ENCODE measurements around the gene NAALADL2. TPM values are rescaled to one million over a fixed set of nuclear protein-coding genes. Genes with fewer than 3 reads are reported as not detected.

Gene NAALADL2
- total RNA-seq, 1 experiment from 2014 or later = 12.8 TPM

DNA sequence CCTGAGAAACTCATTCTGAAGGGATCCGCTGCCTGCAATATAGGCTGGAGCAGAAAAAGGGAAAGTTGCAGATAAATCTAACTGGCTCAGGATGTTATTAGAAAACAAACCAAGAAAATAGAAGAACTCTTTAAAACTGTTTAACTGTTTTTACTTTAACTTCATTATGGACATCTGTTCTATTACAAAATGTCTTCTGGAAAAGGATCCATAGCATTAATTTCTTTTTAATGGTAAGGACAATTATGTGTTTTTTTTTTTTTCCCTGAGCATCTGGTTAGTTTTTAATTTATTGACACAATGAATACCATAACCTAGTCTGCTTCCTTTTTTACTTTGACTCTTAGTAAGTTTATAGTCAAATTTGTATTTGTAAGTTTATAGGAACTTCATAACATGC, 239.5 kb downstream of the NAALADL2 start:
- Histone ChIP-seq H3K9me3 (ENCODE audit: insufficient read depth, low read depth) (no peaks in the 10 kb centered on the region), H3F3A (ENCODE audit: insufficient read depth, low read depth) (no peaks in the 10 kb centered on the region), H2AFZ (no peak overlapping the region), H4K20me1 (ENCODE audit: insufficient read depth) (no peaks in the 10 kb centered on the region), H3K9me2 (ENCODE audit: insufficient read depth) (no peaks in the 10 kb centered on the region), H3K79me2 (ENCODE audit: low read depth) (no peaks in the 10 kb centered on the region), H3K4me1 (replicated peaks; ENCODE audit: insufficient read depth) (no peaks in the 10 kb centered on the region), H3K27me3 (ENCODE audit: insufficient read depth, low read depth) (no peaks in the 10 kb centered on the region), H3K36me3 (ENCODE audit: low read depth) (no peaks in the 10 kb centered on the region), H3K27ac (no peak overlapping the region), H3K4me2 (no peak overlapping the region), H3K4me3 (no peak overlapping the region)
- DNase-seq = no peak
- CTCF ChIA-PET = no interaction called here
- POLR2A ChIA-PET (ENCODE audit: unreplicated experiment) = interaction anchor here (0.5 kb wide), 1 partner anchor 132 kb away, joined by 5 read pairs; no protein-coding TSS in a partner anchor
- no peak for TF ChIP-seq EZH2 (IDR thresholded peaks at IDR 0.05; ENCODE audit: low read depth)
- TF ChIP-seq, protein P1, sequence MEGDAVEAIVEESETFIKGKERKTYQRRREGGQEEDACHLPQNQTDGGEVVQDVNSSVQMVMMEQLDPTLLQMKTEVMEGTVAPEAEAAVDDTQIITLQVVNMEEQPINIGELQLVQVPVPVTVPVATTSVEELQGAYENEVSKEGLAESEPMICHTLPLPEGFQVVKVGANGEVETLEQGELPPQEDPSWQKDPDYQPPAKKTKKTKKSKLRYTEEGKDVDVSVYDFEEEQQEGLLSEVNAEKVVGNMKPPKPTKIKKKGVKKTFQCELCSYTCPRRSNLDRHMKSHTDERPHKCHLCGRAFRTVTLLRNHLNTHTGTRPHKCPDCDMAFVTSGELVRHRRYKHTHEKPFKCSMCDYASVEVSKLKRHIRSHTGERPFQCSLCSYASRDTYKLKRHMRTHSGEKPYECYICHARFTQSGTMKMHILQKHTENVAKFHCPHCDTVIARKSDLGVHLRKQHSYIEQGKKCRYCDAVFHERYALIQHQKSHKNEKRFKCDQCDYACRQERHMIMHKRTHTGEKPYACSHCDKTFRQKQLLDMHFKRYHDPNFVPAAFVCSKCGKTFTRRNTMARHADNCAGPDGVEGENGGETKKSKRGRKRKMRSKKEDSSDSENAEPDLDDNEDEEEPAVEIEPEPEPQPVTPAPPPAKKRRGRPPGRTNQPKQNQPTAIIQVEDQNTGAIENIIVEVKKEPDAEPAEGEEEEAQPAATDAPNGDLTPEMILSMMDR (conservative IDR thresholded peaks at IDR 0.05) = no peak
- intact Hi-C loops (cut with micrococcal nuclease; ENCODE audit: unreplicated experiment) = no loop called here
- no TSS peak for BruUV-seq (replicated peaks)

DNA sequence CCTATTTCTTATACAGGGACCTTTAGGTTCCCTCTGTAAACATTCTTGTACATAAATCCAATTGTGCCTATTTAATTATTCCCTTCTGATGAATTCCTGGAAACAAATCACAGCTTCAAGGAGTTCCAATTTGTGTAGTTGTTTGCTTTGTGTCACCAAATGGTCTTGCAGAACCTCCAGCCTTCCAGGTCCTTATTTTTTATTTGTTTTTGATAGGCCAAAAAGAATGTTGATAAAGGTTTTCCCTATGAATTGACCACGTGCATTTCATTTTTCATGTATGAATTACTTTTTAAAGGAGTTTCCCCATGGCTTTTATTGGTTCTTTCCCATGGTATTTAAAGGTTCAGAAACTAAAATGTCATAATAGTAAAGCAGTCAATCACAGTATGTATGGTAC, 243.0 kb downstream of the NAALADL2 start:
- CTCF ChIA-PET = no interaction called here
- intact Hi-C loops (cut with micrococcal nuclease; ENCODE audit: unreplicated experiment) = no loop called here

DNA sequence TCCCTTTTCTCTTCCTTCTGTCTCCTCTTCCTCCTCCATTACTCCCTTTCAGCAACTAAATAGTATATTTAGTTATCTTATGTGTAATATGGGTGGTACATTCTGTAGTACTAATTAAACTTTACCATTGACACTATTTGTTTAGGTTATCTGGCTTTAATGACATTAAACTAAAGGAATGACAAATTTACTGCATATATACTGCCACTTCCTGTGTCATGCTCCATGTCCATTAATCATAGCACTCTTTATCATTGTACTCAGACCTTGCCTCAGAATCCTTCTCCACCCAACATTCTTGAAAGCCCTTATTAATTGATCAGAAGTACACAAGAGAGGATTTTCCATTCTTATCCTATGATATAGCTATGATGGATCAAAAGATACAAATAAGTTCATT, 244.2 kb downstream of the NAALADL2 start:
- no peaks in the 10 kb centered on the region for H4K20me1 ChIP-seq (ENCODE audit: insufficient read depth)
- no peaks in the 10 kb centered on the region for H3K36me3 ChIP-seq (ENCODE audit: low read depth)
- POLR2A ChIA-PET (ENCODE audit: unreplicated experiment) = no interaction called here
- CTCF ChIA-PET = no interaction called here
- H3K4me2 ChIP-seq = no peak overlapping the region
- no peak overlapping the region for H3K27ac ChIP-seq
- TF ChIP-seq, protein P1 (conservative IDR thresholded peaks at IDR 0.05) = no peak
- TF ChIP-seq EZH2 (IDR thresholded peaks at IDR 0.05; ENCODE audit: low read depth) = no peak
- no peaks in the 10 kb centered on the region for H3K4me1 ChIP-seq (replicated peaks; ENCODE audit: insufficient read depth)
- no peaks in the 10 kb centered on the region for H3K27me3 ChIP-seq (ENCODE audit: insufficient read depth, low read depth)
- H3K9me3 ChIP-seq (ENCODE audit: insufficient read depth, low read depth) = no peaks in the 10 kb centered on the region
- H2AFZ ChIP-seq = no peak overlapping the region
- intact Hi-C loops (cut with micrococcal nuclease; ENCODE audit: unreplicated experiment) = no loop called here
- H3F3A ChIP-seq (ENCODE audit: insufficient read depth, low read depth) = no peaks in the 10 kb centered on the region
- no peak for DNase-seq
- H3K79me2 ChIP-seq (ENCODE audit: low read depth) = no peaks in the 10 kb centered on the region
- no TSS peak for BruUV-seq (replicated peaks)
- H3K9me2 ChIP-seq (ENCODE audit: insufficient read depth) = no peaks in the 10 kb centered on the region
- H3K4me3 ChIP-seq = no peak overlapping the region

More for the DNA sequence above, 243.0 kb downstream of the NAALADL2 start:
- TF ChIP-seq, protein P1 (conservative IDR thresholded peaks at IDR 0.05) = no peak
- TF ChIP-seq EZH2 (IDR thresholded peaks at IDR 0.05; ENCODE audit: low read depth) = no peak
- Histone ChIP-seq H3K36me3 (ENCODE audit: low read depth) (no peaks in the 10 kb centered on the region), H3K9me3 (ENCODE audit: insufficient read depth, low read depth) (no peaks in the 10 kb centered on the region), H3K4me2 (no peak overlapping the region), H3K27ac (no peak overlapping the region), H3K27me3 (ENCODE audit: insufficient read depth, low read depth) (no peaks in the 10 kb centered on the region), H3K79me2 (ENCODE audit: low read depth) (no peaks in the 10 kb centered on the region), H4K20me1 (ENCODE audit: insufficient read depth) (no peaks in the 10 kb centered on the region), H3K4me3 (no peak overlapping the region), H3K4me1 (replicated peaks; ENCODE audit: insufficient read depth) (no peaks in the 10 kb centered on the region), H3K9me2 (ENCODE audit: insufficient read depth) (no peaks in the 10 kb centered on the region), H3F3A (ENCODE audit: insufficient read depth, low read depth) (no peaks in the 10 kb centered on the region), H2AFZ (no peak overlapping the region)
- BruUV-seq (replicated peaks) = no TSS peak
- no peak for DNase-seq
- POLR2A ChIA-PET (ENCODE audit: unreplicated experiment) = no interaction called here
